GM08714 (cell line): ENCODE measurements around the gene ODAD4.

Experiments
- H3K4me3 ChIP-seq: fragments of 200-500 bp; sonication (Bioruptor generic); 2 replicates; pipeline ENCODE4 v1.5.1; 2014; ENCODE audit warnings: mild to moderate bottlenecking, low read length, inconsistent platforms
- ZNF274 ChIP-seq: IDR thresholded peaks from 2 replicates; pipeline ENCODE4 v1.6.1; 2012; ENCODE audit warnings: mild to moderate bottlenecking, low read depth, low read length

Gene ODAD4

DNA sequence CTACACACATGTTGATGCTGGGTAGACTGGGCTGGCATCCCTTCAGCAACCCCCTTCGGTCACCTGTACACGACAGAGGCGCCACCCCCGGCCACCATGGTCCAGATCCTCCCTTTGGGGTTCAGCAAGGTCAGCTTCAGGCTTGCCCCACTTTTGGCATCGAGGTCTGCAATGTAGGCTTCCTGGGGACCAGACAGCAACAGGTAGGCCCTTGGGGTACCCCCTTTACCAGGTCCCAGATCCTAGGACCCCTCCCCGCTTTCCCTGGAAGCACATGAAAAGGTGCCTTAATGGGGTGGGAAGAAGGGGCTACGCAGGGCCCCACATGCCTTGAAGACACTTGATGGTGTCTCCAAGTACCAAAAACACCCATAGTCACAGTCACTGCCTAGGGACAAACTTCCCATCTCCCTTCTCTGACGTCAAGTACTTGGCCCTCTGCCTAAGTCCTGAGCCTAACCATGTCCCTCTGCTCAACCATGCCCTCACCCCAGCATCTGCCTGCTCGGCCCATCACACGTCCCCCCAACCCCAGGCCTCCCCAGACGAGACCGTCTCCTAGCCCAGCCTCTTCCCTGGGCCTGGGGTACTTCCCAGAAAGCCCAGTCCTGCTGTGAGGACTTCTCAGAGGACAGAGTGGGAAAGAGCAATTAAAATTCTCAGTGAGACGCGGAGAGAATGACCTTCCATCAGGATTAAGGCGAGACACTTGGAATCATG lies 23.8 kb upstream of the ODAD4 start:
- no peak overlapping the region for H3K4me3 ChIP-seq
- no peak for TF ChIP-seq ZNF274

DNA sequence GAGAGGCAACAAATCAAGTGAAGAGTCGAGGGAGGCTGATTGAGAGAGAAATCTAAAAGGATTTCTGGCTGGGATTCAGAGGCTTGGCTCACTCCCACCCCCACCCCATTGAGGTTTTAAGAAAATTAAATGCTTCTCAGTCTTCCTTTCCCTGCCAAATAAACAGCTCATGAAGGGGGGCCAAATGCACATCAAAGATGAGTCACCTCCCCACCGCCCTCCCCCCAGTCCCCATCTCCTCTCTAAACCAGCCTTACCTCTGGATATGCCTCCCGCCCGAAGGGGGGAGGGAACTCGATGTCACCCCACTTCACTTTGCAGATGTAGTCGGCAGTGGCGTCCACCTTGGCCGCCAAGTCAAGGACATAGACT lies 23.2 kb upstream of the ODAD4 start:
- H3K4me3 ChIP-seq = no peak overlapping the region
- TF ChIP-seq ZNF274 = no peak

DNA sequence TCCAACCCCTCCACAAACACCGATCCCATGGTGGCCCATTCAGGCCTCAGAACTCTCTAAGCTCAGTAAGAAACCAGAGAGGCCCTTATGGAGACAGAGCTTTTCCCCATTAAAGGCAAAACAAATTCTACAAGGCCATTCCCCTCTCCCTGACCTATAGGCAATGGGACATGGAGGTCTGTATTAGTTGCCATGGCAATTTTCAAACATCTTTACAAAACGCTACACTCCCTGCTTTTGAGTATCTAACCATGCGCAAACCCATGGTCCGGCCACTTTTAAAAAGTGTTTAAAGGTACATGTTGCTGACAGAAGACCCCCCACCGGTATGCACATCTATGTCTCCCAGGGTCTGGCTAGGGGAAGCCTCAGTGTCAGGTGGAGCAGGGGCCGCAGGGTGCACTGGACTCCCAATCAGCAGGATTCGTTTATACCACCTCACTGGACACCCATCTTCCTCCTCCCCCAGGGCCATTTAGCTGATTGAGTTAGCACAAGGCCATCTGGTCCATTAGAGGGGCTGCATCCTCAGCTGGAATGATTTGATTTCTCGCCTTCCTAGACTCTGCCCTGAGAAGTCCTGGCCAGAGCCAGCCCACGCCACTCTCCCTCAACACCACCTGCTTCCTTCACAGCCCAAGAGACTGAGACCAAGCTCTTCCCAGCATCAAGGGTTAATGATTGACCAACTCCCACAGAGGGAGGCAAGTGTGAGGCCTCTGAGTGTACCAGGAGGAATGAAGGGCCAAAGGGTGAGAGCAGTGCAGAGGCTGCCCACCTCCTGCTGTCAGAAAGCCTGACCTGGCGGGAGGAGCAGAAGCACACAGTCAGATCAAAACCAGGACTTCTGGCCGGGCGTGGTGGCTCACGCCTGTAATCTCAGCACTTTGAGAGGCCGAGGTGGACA lies 22.5 kb upstream of the ODAD4 start:
- no peak overlapping the region for H3K4me3 ChIP-seq
- no peak for TF ChIP-seq ZNF274

DNA sequence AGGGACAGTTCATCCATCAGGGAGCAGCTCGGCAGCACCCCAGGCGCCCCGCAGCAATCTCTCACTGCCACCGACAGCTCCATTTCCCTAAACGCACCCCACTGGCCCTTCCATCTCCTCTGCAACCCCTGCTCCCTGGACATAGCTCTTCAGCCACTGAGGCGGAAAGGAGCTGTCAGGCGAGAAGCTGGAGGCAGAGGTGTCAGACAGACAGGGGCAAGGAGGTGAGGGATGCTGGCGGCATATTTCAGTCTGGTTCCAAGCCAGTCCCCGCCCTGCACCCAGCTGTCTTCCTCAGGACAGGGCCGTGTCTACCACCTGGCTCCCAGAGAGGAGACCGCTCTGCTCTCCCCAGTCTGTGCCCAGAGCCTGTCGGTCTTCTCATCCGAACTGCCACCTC lies 21.3 kb upstream of the ODAD4 start:
- no peak overlapping the region for H3K4me3 ChIP-seq
- TF ChIP-seq ZNF274 = no peak

DNA sequence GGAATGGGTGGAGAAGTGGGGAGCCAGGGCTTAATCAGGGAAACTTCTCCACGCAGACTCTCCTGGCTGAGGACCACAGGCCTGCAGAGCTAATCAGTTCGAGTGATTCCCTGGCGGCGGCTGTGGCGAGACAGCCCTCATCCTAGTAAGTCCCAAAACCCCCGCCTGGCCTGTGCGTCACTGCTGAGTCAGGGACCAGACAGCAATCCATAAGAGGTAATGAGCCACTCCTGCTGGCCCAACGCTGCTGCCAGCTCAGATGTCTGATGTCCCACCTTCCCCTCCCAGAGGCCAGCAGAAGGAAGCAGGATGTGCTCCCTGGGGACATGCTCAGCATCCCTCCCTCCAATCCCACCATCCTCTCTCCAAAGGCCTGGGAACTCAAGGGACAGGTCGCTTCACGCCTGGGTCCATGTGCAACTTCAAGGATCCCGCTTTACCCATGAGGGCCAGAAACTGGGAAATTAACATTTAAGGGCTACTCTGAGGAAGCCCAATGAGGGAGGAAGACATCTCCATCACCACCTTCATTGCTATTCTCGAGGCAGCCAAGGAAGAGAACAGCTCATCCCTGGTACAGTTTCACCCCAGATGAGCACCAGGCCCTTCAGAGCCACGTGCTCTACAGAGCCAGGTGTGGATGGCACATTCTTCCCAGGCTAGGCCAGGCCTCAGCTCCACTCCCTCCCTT lies 19.6 kb upstream of the ODAD4 start:
- H3K4me3 ChIP-seq = no peak overlapping the region
- TF ChIP-seq ZNF274 = no peak

DNA sequence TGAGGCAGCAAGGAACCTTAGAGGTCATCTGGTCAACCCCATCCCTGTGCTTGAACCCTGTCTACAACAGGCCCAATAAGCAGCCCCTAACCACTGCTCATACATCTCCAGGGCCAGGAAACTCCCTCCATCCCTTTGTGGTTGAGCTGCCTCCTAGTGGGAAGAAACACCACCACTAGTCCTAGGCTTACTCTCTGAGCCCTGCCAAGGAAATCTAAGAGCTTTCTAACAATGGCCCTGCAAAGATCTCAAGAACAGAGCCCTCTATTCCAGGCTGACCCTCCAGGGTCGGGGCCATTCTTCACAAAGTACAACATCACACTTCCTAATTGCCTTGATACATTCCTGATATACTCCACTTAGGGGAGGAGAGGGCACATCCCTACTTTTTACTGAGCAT lies 17.5 kb upstream of the ODAD4 start:
- TF ChIP-seq ZNF274 = no peak

DNA sequence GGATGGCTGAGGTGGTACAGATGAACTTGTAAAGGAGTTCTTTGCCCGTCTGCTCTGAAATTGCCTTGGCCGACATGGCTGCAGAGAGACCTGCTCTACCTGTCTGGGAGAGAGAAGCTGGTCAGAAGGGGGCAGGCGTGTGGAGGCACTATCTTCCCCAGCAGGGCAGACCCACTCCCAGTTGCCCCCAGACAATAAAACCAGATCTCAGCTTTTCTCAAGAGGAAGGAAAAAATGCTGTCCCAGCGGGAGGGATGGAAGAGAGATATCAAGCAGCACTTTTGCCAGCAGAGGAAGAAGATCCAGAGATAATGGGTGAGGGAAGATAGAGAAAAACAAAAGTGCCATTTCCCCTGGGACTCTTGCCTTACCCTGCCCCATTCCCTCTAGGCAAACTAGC lies 16.6 kb upstream of the ODAD4 start:
- no peak for TF ChIP-seq ZNF274
- H3K4me3 ChIP-seq = no peak overlapping the region

More for the DNA sequence above, 17.5 kb upstream of the ODAD4 start:
- no peak overlapping the region for H3K4me3 ChIP-seq

DNA sequence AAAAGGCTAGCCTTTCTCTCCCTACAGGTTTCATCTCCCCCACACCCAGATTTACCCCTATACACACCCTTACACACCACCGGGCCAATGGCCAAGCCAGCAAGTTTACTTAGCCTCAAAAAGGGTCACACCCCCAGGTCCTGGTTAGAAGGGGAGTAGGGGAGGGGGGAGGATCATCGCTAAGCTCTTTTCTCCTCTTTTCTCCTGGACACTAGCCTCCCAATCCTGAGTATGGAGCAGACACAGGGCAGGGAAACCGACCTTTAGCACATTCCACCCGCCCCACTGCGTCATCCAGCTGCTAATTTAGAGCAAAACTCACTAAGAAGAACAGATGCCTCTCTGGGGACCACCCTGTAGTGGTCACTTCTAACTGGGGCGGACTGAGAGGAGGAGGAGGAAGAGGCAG lies 16.1 kb upstream of the ODAD4 start:
- H3K4me3 ChIP-seq = no peak overlapping the region
- no peak for TF ChIP-seq ZNF274

DNA sequence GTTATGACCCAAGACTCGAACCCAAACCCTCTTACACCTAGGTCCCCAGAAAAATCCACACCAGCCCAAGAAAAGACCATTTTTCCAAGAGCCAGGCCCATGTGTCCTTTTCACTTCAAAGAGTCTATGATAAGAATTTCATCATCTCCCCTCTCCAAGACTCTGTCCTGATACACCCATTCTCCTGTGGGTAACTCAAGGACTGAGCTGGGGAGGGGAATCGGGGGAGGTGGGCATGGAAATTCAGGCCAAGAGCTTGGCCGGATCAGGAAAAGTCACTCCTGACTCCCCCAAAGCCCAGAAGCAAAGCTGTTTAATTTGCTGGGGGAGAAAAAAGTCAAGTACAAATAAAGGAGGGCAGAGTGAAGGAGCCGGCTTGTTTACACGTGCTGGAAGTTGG lies 15.4 kb upstream of the ODAD4 start:
- no peak overlapping the region for H3K4me3 ChIP-seq
- no peak for TF ChIP-seq ZNF274

DNA sequence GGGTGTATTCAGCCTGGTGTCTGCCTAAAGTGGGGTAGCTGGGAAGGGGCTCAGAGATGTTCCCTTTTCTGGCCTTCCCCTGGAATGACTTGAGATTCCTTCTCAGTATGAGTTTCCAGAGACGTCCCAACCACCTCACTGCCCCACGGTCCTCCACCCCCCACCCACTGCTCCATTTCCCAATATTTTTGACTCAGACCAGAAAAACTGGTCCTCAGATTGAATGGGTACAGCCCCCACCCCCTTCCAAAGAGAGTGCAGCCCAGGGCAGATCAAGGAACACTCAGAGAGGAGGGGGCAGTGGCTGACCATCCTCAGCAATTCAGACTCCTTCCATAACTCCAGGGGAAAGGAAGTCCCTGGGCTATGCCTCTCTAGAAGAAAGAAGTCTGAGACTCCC lies 14.9 kb upstream of the ODAD4 start:
- H3K4me3 ChIP-seq = no peak overlapping the region
- no peak for TF ChIP-seq ZNF274

DNA sequence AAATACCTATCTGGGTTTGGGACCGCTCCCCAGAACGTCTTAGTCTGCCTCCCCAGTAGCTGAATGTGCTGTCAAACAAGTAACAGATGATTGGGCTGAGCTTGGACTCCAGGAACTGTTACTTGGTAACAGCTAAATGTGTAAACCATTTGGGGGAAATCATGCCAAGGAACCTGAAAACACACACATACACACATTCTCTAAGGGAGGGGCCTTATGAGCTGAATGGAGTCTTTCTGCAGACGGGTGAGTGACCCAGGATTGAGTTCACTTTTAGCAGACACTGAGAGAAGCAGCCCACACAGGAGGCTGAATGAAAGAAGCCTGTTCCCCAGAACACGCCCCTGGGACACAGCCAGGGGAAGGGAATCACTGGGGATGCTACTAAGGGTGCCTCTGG lies 13.2 kb upstream of the ODAD4 start:
- H3K4me3 ChIP-seq = peak overlapping the region; percentile 77
- no peak for TF ChIP-seq ZNF274

DNA sequence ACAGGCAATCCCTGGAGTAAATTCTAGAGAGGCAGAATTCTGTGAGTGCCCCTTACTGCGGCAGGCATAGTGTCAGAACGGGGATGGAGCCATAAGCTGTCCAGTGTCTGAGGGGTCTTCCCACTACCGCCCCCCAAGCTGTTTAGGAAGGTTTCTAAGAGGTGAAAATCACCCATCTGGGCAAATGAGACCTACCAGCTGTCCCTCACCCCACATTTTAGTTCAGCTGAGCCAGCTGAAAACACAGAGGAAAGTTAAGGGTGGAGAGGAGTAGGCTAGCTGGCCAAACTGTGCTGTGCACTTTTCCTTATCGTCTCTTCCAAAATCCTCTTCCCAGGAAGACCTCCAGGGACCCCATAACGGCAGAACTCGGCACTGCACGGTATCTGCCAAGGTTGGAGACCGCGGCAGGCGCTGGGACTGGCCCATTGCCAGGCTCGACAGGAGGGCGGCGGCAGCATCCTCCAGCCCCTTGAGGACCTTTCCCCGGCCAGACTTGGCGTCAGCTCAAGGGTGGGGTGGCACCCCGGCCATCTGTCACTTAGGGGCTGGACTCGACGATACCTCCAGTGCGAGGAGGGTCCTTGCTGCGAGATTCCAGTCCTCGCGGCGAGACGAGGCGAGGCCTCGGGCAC lies 12.6 kb upstream of the ODAD4 start:
- H3K4me3 ChIP-seq = peak overlapping the region; percentile 77
- TF ChIP-seq ZNF274 = no peak

DNA sequence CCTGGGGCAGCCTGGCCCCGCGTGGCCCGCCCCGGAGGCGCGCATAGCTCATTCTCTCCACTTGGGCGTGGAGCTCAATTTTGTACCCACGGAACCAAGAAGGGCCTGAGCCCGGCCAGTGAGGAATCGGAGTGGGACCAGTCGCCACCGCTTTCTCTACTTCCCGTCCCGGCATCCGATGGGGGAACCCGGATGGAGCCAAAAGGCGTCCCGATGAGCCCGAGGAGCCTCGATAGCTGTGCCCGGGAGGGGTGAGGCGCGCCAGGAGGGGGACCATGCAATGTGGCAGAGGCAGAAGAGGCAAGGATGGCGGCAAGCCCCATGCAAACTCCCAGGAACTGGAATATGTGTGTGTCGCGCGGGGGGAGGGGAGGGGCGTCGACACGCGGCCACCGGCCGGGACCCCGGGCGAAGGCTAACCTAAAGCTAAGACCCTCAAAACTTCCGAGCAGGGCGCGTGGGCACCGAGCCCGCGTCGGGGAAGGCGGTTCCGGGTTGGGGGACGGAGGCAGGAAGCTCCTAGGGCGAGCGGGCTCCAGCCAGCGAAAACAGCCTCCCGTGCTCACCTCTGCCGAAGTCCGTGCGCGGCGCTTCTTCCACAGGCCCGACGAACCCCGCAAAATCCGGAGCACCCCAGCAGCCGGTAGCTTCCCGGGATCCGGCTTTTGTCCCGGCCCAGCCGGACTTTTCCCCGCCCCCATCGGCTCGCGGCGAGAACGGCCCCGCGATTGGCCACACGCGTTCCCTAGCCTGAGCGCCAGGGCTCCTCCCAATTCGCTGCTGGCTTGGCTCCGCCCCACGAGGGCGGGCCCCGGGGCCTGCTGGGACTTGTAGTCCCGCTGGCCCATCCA lies 11.9 kb upstream of the ODAD4 start, which contains the start of gene ACLY:
ACLY (minus strand) TSS at position 638 of the 851 bp plus-strand sequence. CDS start 5,078 bp downstream, outside the sequence.
- TF ChIP-seq ZNF274 = no peak
- H3K4me3 ChIP-seq = peak within 1 kb of the TSS; percentile 77
